Endothelial cell of umbilical vein (primary cell): Measurements from ENCODE around the gene HSD17B13. TPM values are rescaled to one million over a fixed set of nuclear protein-coding genes. Genes with fewer than 3 reads are reported as not detected.

Source experiments
- BruUV-seq: library from RNA; stranded (reverse); fragments of 400-500 nt; replicated peaks from 2 replicates; lab custom pipeline; 2021; lab: Mats Ljungman, UMichigan
- CTCF ChIA-PET: fragments of 300-600, 350-600 bp; sonication (Branson Sonifier 250); formaldehyde crosslinking; loops from one replicate; lab custom pipeline; 2021; ENCODE audit warnings: antibody characterized with exemption, inconsistent platforms; lab: Charles Lee
- POLR2A ChIA-PET: fragments of 300-600, 350-600 bp; sonication (Branson Sonifier 250); formaldehyde crosslinking; loops from one replicate; lab custom pipeline; 2021; ENCODE audit warnings: antibody characterized with exemption, inconsistent platforms; lab: Charles Lee
- DNase-seq: peaks from one replicate; pipeline ENCODE4 v3.0.0-alpha.2; 2011; ENCODE audit warnings: low read depth, low spot score
- FAIRE-seq: peaks from 2 replicates; lab custom pipeline; 2011; peaks lifted over from hg19 to GRCh38; lab: Jason Lieb, UNC
- H2AFZ ChIP-seq: 2 replicates; pipeline ENCODE4 v1.6.0; 2012; ENCODE audit warnings: low read depth, low read length, control low read depth, inconsistent platforms
- H3K27ac ChIP-seq: 2 replicates; pipeline ENCODE4 v1.5.1; 2011; ENCODE audit warnings: low read depth, mild to moderate bottlenecking, control low read depth, low read length, moderate library complexity; ENCODE audit not compliant: insufficient read depth
- H3K27me3 ChIP-seq, 2 experiments: 2 replicates each; pipeline versions ENCODE4 v1.6.0 to v1.6.1; 2011; ENCODE audit warnings: low read length in 2 of 2, mixed read lengths in 1 of 2; ENCODE audit not compliant: control insufficient read depth in 2 of 2, insufficient read depth in 2 of 2
- H3K36me3 ChIP-seq, 2 experiments: 2 replicates in 1 of 2; 3 replicates in 1 of 2; pipeline ENCODE4 v1.5.1; 2011; ENCODE audit warnings: low read length in 2 of 2, mild to moderate bottlenecking in 1 of 2, moderate library complexity in 1 of 2; ENCODE audit not compliant: control insufficient read depth in 2 of 2, insufficient read depth in 2 of 2; ENCODE audit errors: extremely low read depth in 1 of 2
- H3K4me1 ChIP-seq: 3 replicates; pipeline ENCODE4 v1.5.1; 2011; ENCODE audit warnings: mild to moderate bottlenecking, low read length; ENCODE audit not compliant: control insufficient read depth, insufficient read depth; ENCODE audit errors: extremely low read depth
- H3K4me2 ChIP-seq: 2 replicates; pipeline ENCODE4 v1.6.1; 2011; ENCODE audit warnings: low read length, control low read depth, mixed read lengths; ENCODE audit not compliant: insufficient read depth
- H3K4me3 ChIP-seq, 3 experiments: fragments of 200-600 bp in 1 of 3; sonication (generic), shearing (Covaris generic) in 1 of 3; replicated peaks in 1 of 3; 2 replicates each; pipeline ENCODE4 v1.5.1; 2011 to 2016; ENCODE audit warnings: control low read depth in 3 of 3, low read length in 3 of 3, mild to moderate bottlenecking in 2 of 3, inconsistent platforms in 1 of 3, low read depth in 1 of 3, moderate library complexity in 1 of 3; ENCODE audit not compliant: insufficient read depth in 1 of 3
- H3K79me2 ChIP-seq: 2 replicates; pipeline ENCODE4 v1.6.0; 2012; ENCODE audit warnings: low read length, inconsistent platforms; ENCODE audit not compliant: control insufficient read depth, insufficient read depth
- H3K9ac ChIP-seq: replicated peaks from 2 replicates; pipeline ENCODE3; 2011; ENCODE audit warnings: low read length, control low read depth; ENCODE audit not compliant: insufficient read depth; ENCODE audit errors: extremely low read depth
- H3K9me1 ChIP-seq: replicated peaks from 3 replicates; pipeline ENCODE4 v1.6.0; 2011; ENCODE audit warnings: mild to moderate bottlenecking, low read length; ENCODE audit not compliant: control insufficient read depth, insufficient read depth; ENCODE audit errors: extremely low read depth
- H3K9me3 ChIP-seq: replicated peaks from 2 replicates; pipeline ENCODE4 v1.5.1; 2012; ENCODE audit warnings: low read length, inconsistent platforms; ENCODE audit not compliant: control insufficient read depth, insufficient read depth
- H4K20me1 ChIP-seq: replicated peaks from 2 replicates; pipeline ENCODE3; 2011; ENCODE audit warnings: mild to moderate bottlenecking, low read length; ENCODE audit not compliant: control insufficient read depth, insufficient read depth; ENCODE audit errors: extremely low read depth
- EZH2 ChIP-seq: IDR thresholded peaks from 2 replicates; pipeline ENCODE4 v1.6.1; 2012; ENCODE audit warnings: borderline replicate concordance, low read depth, mild to moderate bottlenecking, moderate library complexity, low read length, inconsistent platforms; ENCODE audit not compliant: severe bottlenecking
- FOS ChIP-seq: IDR thresholded peaks from 2 replicates; pipeline ENCODE4 v1.6.1; 2011; ENCODE audit warnings: mild to moderate bottlenecking, low read length, moderate library complexity, borderline replicate concordance; ENCODE audit not compliant: insufficient read depth
- GATA2 ChIP-seq: IDR thresholded peaks from 2 replicates; pipeline ENCODE4 v1.7.0; 2011; ENCODE audit warnings: low read depth, mild to moderate bottlenecking, moderate library complexity, mixed read lengths, low read length; ENCODE audit not compliant: insufficient read length, insufficient read depth
- POLR2AphosphoS5 ChIP-seq: IDR thresholded peaks from 2 replicates; pipeline ENCODE4 v1.6.1; 2012; ENCODE audit warnings: low read depth, mild to moderate bottlenecking, control low read depth, low read length, moderate library complexity; ENCODE audit not compliant: insufficient read depth
- dilution Hi-C: fragments of 300-500 bp; cut with MboI; formaldehyde crosslinking; loops from one replicate; pipeline ENCODE4 v1.15.0; 2019; ENCODE audit warnings: low sequenced_read_pairs; ENCODE audit not compliant: extremely low pct_ligation_motif_present
- intact Hi-C: fragments of 100-400 bp; cut with micrococcal nuclease; formaldehyde crosslinking; loops from one replicate; pipeline ENCODE4 v1.10.0; 2022
- polyA plus RNA-seq, 4 experiments: library from polyadenylated mRNA; depleted of rRNA in 3 of 4; stranded (reverse) in 3 of 4; unstranded in 1 of 4; fragments of >200 nt; gene quantifications; 2 replicates each; pipeline versions ENCODE4 v1.2.1 to v1.2.3, GENCODE V29; 2011 to 2012; ENCODE audit warnings: missing spikeins in 1 of 4
- total RNA-seq: library from RNA; stranded (reverse); gene quantifications from 2 replicates; pipeline ENCODE4 v1.2.3, GENCODE V29; 2021
- TF ChIP-seq, protein P1 (sequence below), 2 donors: IDR thresholded peaks; 1 replicate in 1 of 2; 2 replicates in 1 of 2; pipeline ENCODE4 v1.5.1; 2011; ENCODE audit warnings: low read length in 2 of 2, mild to moderate bottlenecking in 2 of 2, moderate library complexity in 2 of 2, control low read depth in 1 of 2, inconsistent platforms in 1 of 2, low read depth in 1 of 2; ENCODE audit not compliant: insufficient read depth in 1 of 2; ENCODE audit errors: extremely low read depth in 1 of 2
- TF ChIP-seq, protein P2 (sequence below): IDR thresholded peaks from 2 replicates; pipeline ENCODE4 v1.6.1; 2011; ENCODE audit not compliant: insufficient read depth, insufficient read length

The HSD17B13 gene
- total and polyA plus RNA-seq, 2 donors (not counting 3 experiments of a cell fraction or from before 2014, with no cell fraction given): 0.07 TPM; not detected in 1

DNA sequence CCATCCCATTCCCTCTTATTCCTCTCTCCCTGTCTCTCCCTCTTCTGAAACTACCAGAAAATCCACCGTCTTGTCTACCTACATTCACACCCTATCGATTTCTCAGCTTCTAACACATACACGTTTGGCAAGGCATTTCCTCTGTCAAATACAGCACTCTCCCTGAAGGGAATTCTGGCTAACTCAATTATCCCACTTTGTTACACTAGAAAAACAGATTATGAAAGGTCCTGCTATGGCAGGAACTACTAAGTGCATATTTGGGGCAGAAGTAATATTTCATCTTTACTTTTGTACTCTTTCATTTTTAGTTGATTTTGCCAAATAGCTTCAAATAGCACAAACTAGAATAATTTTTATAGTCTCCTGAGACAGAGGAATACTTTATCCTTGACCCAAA lies 55.7 kb downstream of the HSD17B13 start:
- Histone ChIP-seq H3K27ac (no peak overlapping the region), H3K9ac (no peak overlapping the region), H4K20me1 (no peaks in the 10 kb centered on the region), H3K36me3 (no peaks in the 10 kb centered on the region), H3K79me2 (no peaks in the 10 kb centered on the region), H3K9me3 (no peaks in the 10 kb centered on the region), H3K4me1 (no peaks in the 10 kb centered on the region), H2AFZ (no peak overlapping the region), H3K9me1 (no peaks in the 10 kb centered on the region), H3K4me2 (no peak overlapping the region), H3K4me3 (no peak overlapping the region), H3K27me3 (peaks cover 7 to 9% of the 10 kb centered on the region in 2 experiments)
- DNase-seq: no peak
- POLR2A ChIA-PET: no interaction called here
- no peak for FAIRE-seq
- CTCF ChIA-PET: interaction anchor here (0.6 to 1.0 kb wide), 2 partner anchors 11 to 32 kb away, joined by 3 to 4 read pairs; no protein-coding TSS in a partner anchor
- TF ChIP-seq, protein P1, sequence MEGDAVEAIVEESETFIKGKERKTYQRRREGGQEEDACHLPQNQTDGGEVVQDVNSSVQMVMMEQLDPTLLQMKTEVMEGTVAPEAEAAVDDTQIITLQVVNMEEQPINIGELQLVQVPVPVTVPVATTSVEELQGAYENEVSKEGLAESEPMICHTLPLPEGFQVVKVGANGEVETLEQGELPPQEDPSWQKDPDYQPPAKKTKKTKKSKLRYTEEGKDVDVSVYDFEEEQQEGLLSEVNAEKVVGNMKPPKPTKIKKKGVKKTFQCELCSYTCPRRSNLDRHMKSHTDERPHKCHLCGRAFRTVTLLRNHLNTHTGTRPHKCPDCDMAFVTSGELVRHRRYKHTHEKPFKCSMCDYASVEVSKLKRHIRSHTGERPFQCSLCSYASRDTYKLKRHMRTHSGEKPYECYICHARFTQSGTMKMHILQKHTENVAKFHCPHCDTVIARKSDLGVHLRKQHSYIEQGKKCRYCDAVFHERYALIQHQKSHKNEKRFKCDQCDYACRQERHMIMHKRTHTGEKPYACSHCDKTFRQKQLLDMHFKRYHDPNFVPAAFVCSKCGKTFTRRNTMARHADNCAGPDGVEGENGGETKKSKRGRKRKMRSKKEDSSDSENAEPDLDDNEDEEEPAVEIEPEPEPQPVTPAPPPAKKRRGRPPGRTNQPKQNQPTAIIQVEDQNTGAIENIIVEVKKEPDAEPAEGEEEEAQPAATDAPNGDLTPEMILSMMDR (IDR thresholded peaks at IDR 0.05; ENCODE audit: extremely low read depth in 1 of 2, insufficient read depth in 1 of 2, low read depth in 1 of 2, low read length in 2 of 2): no peak
- TF ChIP-seq POLR2AphosphoS5 (no peak), GATA2 (no peak), FOS (no peak), EZH2 (no peak)
- TF ChIP-seq, protein P2, sequence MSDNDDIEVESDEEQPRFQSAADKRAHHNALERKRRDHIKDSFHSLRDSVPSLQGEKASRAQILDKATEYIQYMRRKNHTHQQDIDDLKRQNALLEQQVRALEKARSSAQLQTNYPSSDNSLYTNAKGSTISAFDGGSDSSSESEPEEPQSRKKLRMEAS: no peak
- dilution Hi-C loops (no loop called here), intact Hi-C loops (no loop called here)
- BruUV-seq: no TSS peak
